ENCODE results near the gene CACNA1I. TPM values are rescaled to one million over a fixed set of nuclear protein-coding genes. Genes with fewer than 3 reads are reported as not detected.

CACNA1I gene
- total RNA-seq, 2 donors from 2014 or later, result 0.69 to 1.0 TPM

- no peak for DNase-seq
- no peaks in the 10 kb centered on the region for H3K36me3 ChIP-seq
- H3K27me3 ChIP-seq, result no peaks in the 10 kb centered on the region
- H3K9me3 ChIP-seq, result no peaks in the 10 kb centered on the region
- no peak for TF ChIP-seq CTCF (IDR thresholded peaks at IDR 0.05)
- no peak overlapping the region for H3K27ac ChIP-seq
- intact Hi-C loops (cut with DNase I), result no loop called here
- no peak overlapping the region for H3K9ac ChIP-seq (ENCODE audit: low read depth in 2 of 2, low read length in 2 of 2)
- H3K4me1 ChIP-seq, result no peaks in the 10 kb centered on the region
- no peak overlapping the region for H3K4me3 ChIP-seq
These were observed 157.0 kb downstream of the CACNA1I start for GRCh38 chr22:39727541-39727940.

GRCh38 chr22:39728236-39728860, 157.8 kb downstream of the CACNA1I start:
- no peak overlapping the region for H3K9ac ChIP-seq (ENCODE audit: low read depth in 2 of 2, low read length in 2 of 2)
- H3K4me3 ChIP-seq, result no peak overlapping the region

GRCh38 chr22:39729141-39729934, 158.8 kb downstream of the CACNA1I start:
- DNase-seq, result no peak
- no peak overlapping the region for H3K4me3 ChIP-seq
- intact Hi-C loops (cut with DNase I), result no loop called here
- no peaks in the 10 kb centered on the region for H3K36me3 ChIP-seq
- no peak overlapping the region for H3K27ac ChIP-seq
- no peak overlapping the region for H3K9ac ChIP-seq (ENCODE audit: low read depth in 2 of 2, low read length in 2 of 2)
- no peak for TF ChIP-seq CTCF (IDR thresholded peaks at IDR 0.05)
- no peaks in the 10 kb centered on the region for H3K9me3 ChIP-seq
- no peaks in the 10 kb centered on the region for H3K27me3 ChIP-seq
- H3K4me1 ChIP-seq, result no peaks in the 10 kb centered on the region

More at GRCh38 chr22:39728236-39728860, 157.8 kb downstream of the CACNA1I start:
- no peak for DNase-seq
- Histone ChIP-seq H3K27ac (no peak overlapping the region), H3K9me3 (no peaks in the 10 kb centered on the region), H3K27me3 (no peaks in the 10 kb centered on the region), H3K4me1 (no peaks in the 10 kb centered on the region), H3K36me3 (no peaks in the 10 kb centered on the region)
- TF ChIP-seq CTCF (IDR thresholded peaks at IDR 0.05), result no peak
- intact Hi-C loops (cut with DNase I), result no loop called here

- no peaks in the 10 kb centered on the region for H3K9me3 ChIP-seq
- no peak overlapping the region for H3K27ac ChIP-seq
- intact Hi-C loops (cut with DNase I), result no loop called here
- no peak overlapping the region for H3K4me3 ChIP-seq
- H3K4me1 ChIP-seq, result no peaks in the 10 kb centered on the region
- no peak for DNase-seq
- no peaks in the 10 kb centered on the region for H3K36me3 ChIP-seq
- TF ChIP-seq CTCF (IDR thresholded peaks at IDR 0.05), result no peak
- no peak overlapping the region for H3K9ac ChIP-seq (ENCODE audit: low read depth in 2 of 2, low read length in 2 of 2)
- no peaks in the 10 kb centered on the region for H3K27me3 ChIP-seq
These were observed 160.9 kb downstream of the CACNA1I start for GRCh38 chr22:39731481-39731880.

GRCh38 chr22:39731881-39732555, 161.5 kb downstream of the CACNA1I start:
- no peak for DNase-seq

More at GRCh38 chr22:39731881-39732555, 161.5 kb downstream of the CACNA1I start:
- no peaks in the 10 kb centered on the region for H3K9me3 ChIP-seq
- intact Hi-C loops (cut with DNase I), result no loop called here
- H3K27ac ChIP-seq, result no peak overlapping the region
- H3K4me1 ChIP-seq, result no peaks in the 10 kb centered on the region
- no peaks in the 10 kb centered on the region for H3K36me3 ChIP-seq
- TF ChIP-seq CTCF (IDR thresholded peaks at IDR 0.05), result no peak
- no peak overlapping the region for H3K9ac ChIP-seq (ENCODE audit: low read depth in 2 of 2, low read length in 2 of 2)
- H3K4me3 ChIP-seq, result no peak overlapping the region
- H3K27me3 ChIP-seq, result no peaks in the 10 kb centered on the region
